Body of pancreas (tissue), 4 donors: ENCODE results near the gene HLA-DQB1.

Source experiments
- CTCF ChIP-seq, 7 experiments: fragments of 450-650 bp in 4 of 7; fragments of 200-600 bp in 3 of 7; sonication (generic) in 3 of 7; IDR thresholded peaks; one replicate each; pipeline ENCODE4 v1.5.1; 2016 to 2019; ENCODE audit warnings: antibody characterized with exemption in 7 of 7
- POLR2A ChIP-seq, 3 donors: fragments of 450-650 bp; IDR thresholded peaks; one replicate each; pipeline ENCODE4 v1.6.1; 2016; ENCODE audit warnings: antibody characterized with exemption in 3 of 3, mild to moderate bottlenecking in 2 of 3

DNA sequence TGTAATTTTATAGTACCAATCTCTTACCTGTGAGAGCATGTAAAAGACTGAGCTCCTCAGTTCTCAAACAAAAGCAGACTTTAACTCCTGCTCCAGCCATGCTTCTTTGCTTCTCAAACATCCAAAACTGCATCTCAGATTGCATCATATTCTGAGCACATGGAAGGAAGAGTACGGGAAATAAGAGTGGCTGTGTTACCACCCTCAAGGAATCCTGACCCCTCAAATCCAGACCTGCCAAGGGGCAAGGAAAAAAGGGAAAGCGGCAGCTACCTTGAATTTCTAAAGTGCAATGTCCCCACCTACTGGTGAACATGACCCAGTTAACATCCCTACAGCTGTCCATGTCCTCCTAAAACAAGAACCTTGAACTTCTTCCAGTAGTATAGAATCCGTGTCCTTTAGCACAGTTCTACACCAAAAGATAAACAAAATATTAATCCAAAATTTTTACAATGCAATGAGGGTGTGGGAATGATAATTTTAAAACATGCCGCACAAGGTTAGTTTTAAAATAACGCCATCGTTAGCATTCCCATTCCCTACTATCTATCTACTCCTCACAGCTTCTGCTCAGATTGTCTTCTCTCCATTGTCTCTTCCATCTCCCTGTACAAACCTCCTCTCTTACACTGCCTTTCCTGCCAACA is 34.1 kb upstream of the HLA-DQB1 start:
- TF ChIP-seq POLR2A (IDR thresholded peaks at IDR 0.05), result no peak
- TF ChIP-seq CTCF (IDR thresholded peaks at IDR 0.05), result peak in 6 of 7 experiments; percentile 49 to 75 (median 62)
